Measurements from ENCODE around the gene DDRGK1.

GRCh38 chr20:3226093-3226492, 21.6 kb upstream of the DDRGK1 start:
- no peak for TF ChIP-seq FOXP2 (optimal IDR thresholded peaks at IDR 0.05; ENCODE audit: borderline replicate concordance, extremely low read depth, extremely low read length, insufficient read depth)
- no peak for TF ChIP-seq TAF1 (IDR thresholded peaks at IDR 0.05; ENCODE audit: borderline replicate concordance, insufficient read depth, low read length)
- no peak for TF ChIP-seq REST (IDR thresholded peaks at IDR 0.05; ENCODE audit: insufficient read depth in 1 of 2, low read depth in 2 of 2, low read length in 2 of 2)

All from PFSK-1 (cell line).